Measurements from ENCODE around the gene WASF3. TPM values are rescaled to one million over a fixed set of nuclear protein-coding genes. Genes with fewer than 3 reads are reported as not detected.

WASF3 gene
- total and polyA plus RNA-seq, 12 donors: 12.6 to 63.3 (median 37.6) TPM

DNA sequence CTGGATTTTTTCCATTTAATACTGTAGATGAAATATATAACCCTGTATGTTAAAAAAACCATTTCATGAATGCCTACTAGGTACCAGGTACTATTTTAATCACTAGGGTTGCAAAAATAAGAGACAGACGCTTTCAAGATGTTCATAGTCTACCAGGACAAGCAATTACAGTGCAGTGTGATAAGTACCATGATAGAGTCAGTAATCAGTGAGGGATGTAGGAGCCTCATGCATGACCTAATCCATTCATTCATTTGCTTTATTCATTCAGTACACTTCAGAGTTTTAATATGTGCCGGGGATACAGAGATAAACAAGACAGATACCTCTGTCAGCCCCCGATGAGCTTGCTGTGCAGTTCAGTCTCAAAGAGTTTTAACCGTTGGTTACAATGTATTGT lies 3.0 kb downstream of the WASF3 start:
- TF ChIP-seq, protein P1, sequence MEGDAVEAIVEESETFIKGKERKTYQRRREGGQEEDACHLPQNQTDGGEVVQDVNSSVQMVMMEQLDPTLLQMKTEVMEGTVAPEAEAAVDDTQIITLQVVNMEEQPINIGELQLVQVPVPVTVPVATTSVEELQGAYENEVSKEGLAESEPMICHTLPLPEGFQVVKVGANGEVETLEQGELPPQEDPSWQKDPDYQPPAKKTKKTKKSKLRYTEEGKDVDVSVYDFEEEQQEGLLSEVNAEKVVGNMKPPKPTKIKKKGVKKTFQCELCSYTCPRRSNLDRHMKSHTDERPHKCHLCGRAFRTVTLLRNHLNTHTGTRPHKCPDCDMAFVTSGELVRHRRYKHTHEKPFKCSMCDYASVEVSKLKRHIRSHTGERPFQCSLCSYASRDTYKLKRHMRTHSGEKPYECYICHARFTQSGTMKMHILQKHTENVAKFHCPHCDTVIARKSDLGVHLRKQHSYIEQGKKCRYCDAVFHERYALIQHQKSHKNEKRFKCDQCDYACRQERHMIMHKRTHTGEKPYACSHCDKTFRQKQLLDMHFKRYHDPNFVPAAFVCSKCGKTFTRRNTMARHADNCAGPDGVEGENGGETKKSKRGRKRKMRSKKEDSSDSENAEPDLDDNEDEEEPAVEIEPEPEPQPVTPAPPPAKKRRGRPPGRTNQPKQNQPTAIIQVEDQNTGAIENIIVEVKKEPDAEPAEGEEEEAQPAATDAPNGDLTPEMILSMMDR (IDR thresholded peaks at IDR 0.05): no peak
- no peak for TF ChIP-seq POLR2A (IDR thresholded peaks at IDR 0.05)
- intact Hi-C loops (cut with DNase I): no loop called here
- 82 to 92% (median 87%) methylated on average over 4 of the region's 4 CpGs for WGBS, 4 donors
- Histone ChIP-seq H3K27ac (no peak overlapping the region), H3K27me3 (no peaks in the 10 kb centered on the region), H3K4me1 (replicated peaks in 1 of 2) (peaks cover 15 to 19% of the 10 kb centered on the region in 2 donors), H3K4me3 (no peak overlapping the region), H3K9me3 (replicated peaks in 1 of 3) (no peaks in the 10 kb centered on the region), H3K36me3 (replicated peaks in 1 of 2) (no peaks in the 10 kb centered on the region)
- DNase-seq: no peak

DNA sequence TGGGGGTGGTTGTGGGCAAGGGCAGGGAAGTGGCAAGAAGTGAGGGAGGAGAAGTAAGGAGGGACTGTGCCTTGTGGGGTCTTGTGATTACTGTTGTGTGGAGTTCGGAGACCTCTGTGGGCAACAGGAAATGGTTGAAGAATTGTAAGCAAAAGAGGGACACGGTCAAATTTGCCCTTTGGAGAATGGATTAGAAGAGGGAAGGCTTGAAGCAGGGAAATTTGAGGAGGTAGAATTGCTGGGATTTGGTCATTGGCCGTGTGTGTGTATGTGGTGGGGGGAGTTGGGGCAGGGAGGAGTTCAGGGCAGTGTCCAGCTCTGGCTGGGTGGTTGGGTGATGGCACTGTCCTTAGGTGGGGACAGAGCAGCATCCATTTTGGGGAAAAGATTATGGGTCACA lies 3.6 kb downstream of the WASF3 start:
- intact Hi-C loops (cut with DNase I): no loop called here
- H3K4me3 ChIP-seq: no peak overlapping the region
- no peaks in the 10 kb centered on the region for H3K36me3 ChIP-seq (replicated peaks in 1 of 2)
- H3K27ac ChIP-seq: peak overlapping the region in 1 of 5 donors; percentile 62
- DNase-seq: no peak
- no peak for TF ChIP-seq POLR2A (IDR thresholded peaks at IDR 0.05)
- TF ChIP-seq, protein P1 (IDR thresholded peaks at IDR 0.05): no peak
- peaks cover 15 to 19% of the 10 kb centered on the region in 2 donors for H3K4me1 ChIP-seq (replicated peaks in 1 of 2)
- 76 to 85% (median 82%) methylated on average over 3 of the region's 3 CpGs for WGBS, 4 donors
- H3K9me3 ChIP-seq (replicated peaks in 1 of 3): no peaks in the 10 kb centered on the region
- H3K27me3 ChIP-seq: no peaks in the 10 kb centered on the region

DNA sequence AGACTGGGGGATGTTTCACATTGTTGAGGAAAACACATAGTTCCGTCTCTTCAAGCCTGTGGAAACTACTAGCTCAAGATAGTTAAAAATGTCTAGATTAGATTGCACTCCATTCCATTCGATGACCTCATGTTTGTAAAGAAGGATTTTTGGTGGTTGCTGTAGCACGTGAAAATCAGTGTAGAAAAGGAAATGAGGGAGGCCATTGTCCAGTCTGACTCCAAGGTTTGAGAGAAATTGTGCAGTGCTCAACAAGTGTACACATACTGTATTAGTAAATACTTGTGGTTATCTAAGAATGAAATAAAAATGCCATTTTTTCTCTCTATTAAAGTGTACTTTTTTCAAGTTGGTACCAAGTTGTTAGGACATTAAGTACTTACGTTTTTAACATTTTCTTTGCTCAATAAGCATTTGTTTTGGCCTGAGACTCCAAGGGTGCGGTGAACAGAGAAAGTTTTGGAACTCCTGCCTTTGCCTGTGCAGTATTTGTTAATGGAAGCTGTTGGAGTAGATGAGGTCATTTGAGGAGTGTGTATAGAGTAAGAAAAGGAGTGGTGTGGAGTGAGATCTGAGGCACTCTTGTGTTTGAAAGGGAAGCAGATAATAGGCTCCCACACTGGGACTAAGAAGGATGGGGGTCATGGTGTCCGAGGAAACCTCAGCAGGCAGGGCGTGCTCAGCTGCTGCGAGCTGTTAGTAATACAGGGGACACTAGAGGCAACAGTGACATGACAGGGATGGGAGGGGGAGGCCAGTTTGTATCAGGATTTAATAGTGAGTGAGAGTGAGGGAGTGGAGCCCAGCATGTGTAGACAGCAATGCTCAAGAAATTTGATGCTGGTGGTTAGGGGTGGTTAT lies 4.4 kb downstream of the WASF3 start:
- no peaks in the 10 kb centered on the region for H3K9me3 ChIP-seq (replicated peaks in 1 of 3)
- no peaks in the 10 kb centered on the region for H3K27me3 ChIP-seq
- H3K4me1 ChIP-seq (replicated peaks in 1 of 2): peaks cover 15 to 19% of the 10 kb centered on the region in 2 donors
- intact Hi-C loops (cut with DNase I): no loop called here
- H3K27ac ChIP-seq: peak overlapping the region in 1 of 5 donors; percentile 62
- no peak for DNase-seq
- no peaks in the 10 kb centered on the region for H3K36me3 ChIP-seq (replicated peaks in 1 of 2)
- TF ChIP-seq POLR2A (IDR thresholded peaks at IDR 0.05): no peak
- TF ChIP-seq, protein P1 (IDR thresholded peaks at IDR 0.05): no peak
- WGBS, 4 donors: 63 to 71% (median 64%) methylated on average over 8 of the region's 8 CpGs
- H3K4me3 ChIP-seq: no peak overlapping the region

DNA sequence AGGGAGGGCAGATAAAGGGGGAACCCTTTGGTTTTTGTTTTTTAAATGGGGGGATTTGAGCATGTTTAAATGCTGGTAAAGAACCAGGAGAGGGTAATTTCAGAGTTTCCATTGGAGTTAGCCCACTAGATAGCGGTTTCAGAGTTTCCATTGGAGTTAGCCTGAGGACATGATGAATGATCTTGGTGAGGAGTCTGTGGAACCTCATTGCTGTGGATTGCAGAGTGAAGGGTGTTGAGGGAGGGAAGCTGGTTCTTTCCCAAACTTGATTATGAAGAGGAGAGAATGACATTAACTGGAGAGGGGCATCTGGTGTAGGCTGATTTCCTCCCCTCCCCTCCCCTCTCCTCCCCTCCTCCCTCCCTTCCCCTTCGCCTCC lies 5.0 kb downstream of the WASF3 start:
- 51 to 88% (median 71%) methylated on average over 1 to 2 of the region's 2 CpGs for WGBS, 4 donors
- Histone ChIP-seq H3K27ac (peak overlapping the region in 1 of 5 donors; percentile 62), H3K4me3 (no peak overlapping the region), H3K27me3 (no peaks in the 10 kb centered on the region), H3K36me3 (replicated peaks in 1 of 2) (no peaks in the 10 kb centered on the region), H3K4me1 (replicated peaks in 1 of 2) (peaks cover 15 to 19% of the 10 kb centered on the region in 2 donors), H3K9me3 (replicated peaks in 1 of 3) (no peaks in the 10 kb centered on the region)
- intact Hi-C loops (cut with DNase I): no loop called here
- no peak for DNase-seq
- TF ChIP-seq POLR2A (IDR thresholded peaks at IDR 0.05): no peak
- TF ChIP-seq, protein P1 (IDR thresholded peaks at IDR 0.05): no peak
